Lower leg skin (tissue), 4 donors: ENCODE results near the gene FAM180A. TPM values are rescaled to one million over a fixed set of nuclear protein-coding genes. Genes with fewer than 3 reads are reported as not detected.

Experiments
- DNase-seq, 2 donors: peaks; one replicate each; pipeline ENCODE4 v3.0.0-alpha.2; 2019; ENCODE audit warnings: low spot score in 2 of 2
- H3K4me3 ChIP-seq: fragments of 200-600 bp; sonication (generic); 2 replicates; pipeline ENCODE4 v1.5.1; 2017; ENCODE audit warnings: mild to moderate bottlenecking, low read depth; ENCODE audit not compliant: poor library complexity, severe bottlenecking
- CTCF ChIP-seq, 3 donors: fragments of 450-650 bp; IDR thresholded peaks; one replicate each; pipeline ENCODE4 v1.5.1; 2016; ENCODE audit warnings: antibody characterized with exemption in 3 of 3, mild to moderate bottlenecking in 3 of 3, moderate library complexity in 2 of 3
- POLR2A ChIP-seq, 2 donors: fragments of 450-650 bp; IDR thresholded peaks; one replicate each; pipeline ENCODE4 v1.6.1; 2016 to 2017; ENCODE audit warnings: antibody characterized with exemption in 2 of 2, mild to moderate bottlenecking in 1 of 2, moderate library complexity in 1 of 2
- WGBS, 2 donors: methylation state at CpG; one replicate each; pipeline ENCODE4 v1.1.5; 2018; 5-methylcytosine and 5-hydroxymethylcytosine counted together
- intact Hi-C: fragments of 100-400 bp; cut with DNase I; formaldehyde crosslinking; loops from one replicate; pipeline ENCODE4 v1.15.0; 2023; ENCODE audit warnings: low total_unique reads
- total RNA-seq, 4 donors: library from RNA; depleted of rRNA; stranded (reverse); fragments of >200 nt; gene quantifications; one replicate each; pipeline ENCODE4 v1.1.0, GENCODE V29; 2016

FAM180A gene
- total RNA-seq, 4 donors from 2014 or later, result 0.34 to 10.3 (median 5.6) TPM

GRCh38 chr7:135775230-135775629 lies 26.6 kb upstream of the FAM180A start:
- no peak for DNase-seq
- TF ChIP-seq POLR2A (IDR thresholded peaks at IDR 0.05), result no peak
- no peak for TF ChIP-seq CTCF (IDR thresholded peaks at IDR 0.05)
- H3K4me3 ChIP-seq, result no peak overlapping the region
- intact Hi-C loops, result no loop called here
- WGBS, 2 donors, result 93 to 100% methylated on average over 2 of the region's 2 CpGs

- WGBS, 2 donors, result 41 to 52% methylated on average over 4 of the region's 4 CpGs
- intact Hi-C loops, result no loop called here
- no peak for DNase-seq
- no peak for TF ChIP-seq CTCF (IDR thresholded peaks at IDR 0.05)
- TF ChIP-seq POLR2A (IDR thresholded peaks at IDR 0.05), result no peak
- no peak overlapping the region for H3K4me3 ChIP-seq
These were observed 25.7 kb upstream of the FAM180A start for GRCh38 chr7:135774284-135774683.

DNA sequence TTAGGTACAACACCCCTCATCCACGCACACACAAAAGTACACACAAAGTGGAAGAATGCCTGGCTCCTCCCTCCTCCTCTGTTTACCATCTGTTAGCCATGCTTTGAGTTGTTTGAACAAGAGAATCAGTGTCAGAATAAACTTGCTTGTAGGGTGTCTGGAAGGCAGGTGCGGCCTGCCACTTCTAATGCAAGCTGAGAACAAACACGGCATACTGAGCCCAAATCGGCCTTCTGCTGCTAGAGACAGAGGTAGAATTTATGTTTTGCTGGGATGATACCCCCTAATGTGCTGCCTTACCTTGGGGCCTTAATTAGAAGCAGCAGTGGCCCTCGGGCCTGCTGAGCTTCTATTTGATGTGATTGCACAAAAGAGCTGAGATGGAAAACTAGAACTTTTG lies 24.9 kb upstream of the FAM180A start:
- 76 to 78% methylated on average over 5 of the region's 5 CpGs for WGBS, 2 donors

DNA sequence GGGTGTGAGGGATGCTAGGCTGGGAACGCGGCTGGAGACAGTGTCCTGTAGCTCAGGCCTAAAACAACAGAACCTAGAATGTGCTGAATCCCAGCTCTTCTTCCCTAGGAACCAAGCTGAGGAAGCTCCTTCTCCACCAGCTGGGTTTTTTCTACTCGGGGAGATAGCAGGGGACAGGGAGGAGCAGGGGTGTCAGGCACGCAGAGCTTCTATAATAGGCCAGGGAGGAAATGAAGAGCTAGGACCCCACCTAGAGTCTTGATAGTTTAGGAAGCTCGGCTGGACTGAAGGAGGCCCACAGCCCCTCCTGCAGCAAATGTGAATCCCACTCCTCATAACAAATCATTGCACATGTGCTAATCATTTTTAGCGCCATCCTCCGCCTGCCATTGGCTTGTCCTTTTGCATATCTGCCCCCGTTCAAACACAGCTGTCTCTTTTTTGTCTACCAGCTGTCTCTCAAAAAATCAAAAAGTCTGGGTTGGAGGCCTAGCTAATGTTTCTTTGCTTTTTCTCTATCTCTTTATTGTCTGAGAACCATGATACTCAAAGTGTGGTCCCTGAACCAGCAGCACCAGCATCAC lies 24.1 kb upstream of the FAM180A start:
- no peak for DNase-seq
- WGBS, 2 donors, result 75 to 87% methylated on average over 8 of the region's 8 CpGs
- intact Hi-C loops, result no loop called here
- no peak overlapping the region for H3K4me3 ChIP-seq
- TF ChIP-seq POLR2A (IDR thresholded peaks at IDR 0.05), result no peak
- TF ChIP-seq CTCF (IDR thresholded peaks at IDR 0.05), result no peak

More for the DNA sequence above, 24.9 kb upstream of the FAM180A start:
- DNase-seq, result no peak
- intact Hi-C loops, result no loop called here
- H3K4me3 ChIP-seq, result no peak overlapping the region
- TF ChIP-seq CTCF (IDR thresholded peaks at IDR 0.05) (no peak), POLR2A (IDR thresholded peaks at IDR 0.05) (no peak)

DNA sequence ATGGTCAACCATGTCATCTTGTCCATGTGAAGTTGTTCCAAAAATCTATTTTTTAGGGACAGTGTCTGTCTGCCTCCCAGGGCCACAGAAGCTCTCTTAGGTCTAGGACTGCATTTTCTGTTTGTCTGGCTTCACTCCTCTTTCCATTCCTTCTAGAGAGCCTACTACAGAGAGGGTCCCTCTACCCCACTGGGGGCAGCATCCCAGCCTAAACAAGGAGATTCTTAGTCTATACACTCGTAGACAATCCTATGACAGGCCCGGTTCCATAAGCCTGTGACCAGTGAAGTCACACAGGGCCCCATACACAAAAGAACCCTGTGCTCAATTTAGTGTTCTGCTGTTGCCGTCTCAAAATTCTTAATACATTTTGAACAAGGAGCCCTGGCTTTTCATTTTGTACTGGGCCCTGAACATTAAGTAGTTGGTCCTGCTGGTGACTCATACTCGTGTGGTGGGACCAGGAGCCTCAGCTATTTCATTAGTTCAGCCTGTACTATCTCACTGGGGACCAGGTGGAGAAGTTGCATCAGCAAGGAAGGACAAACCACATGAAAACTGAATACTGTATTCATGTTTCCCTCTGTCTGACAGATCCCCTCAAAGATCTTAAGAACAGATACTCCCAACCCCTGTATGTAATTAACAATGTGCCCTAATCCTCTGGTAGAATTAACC lies 23.5 kb upstream of the FAM180A start:
- no peak for TF ChIP-seq CTCF (IDR thresholded peaks at IDR 0.05)
- TF ChIP-seq POLR2A (IDR thresholded peaks at IDR 0.05), result no peak
- intact Hi-C loops, result no loop called here
- no peak overlapping the region for H3K4me3 ChIP-seq
- no peak for DNase-seq
- WGBS, 2 donors, result 86 to 88% methylated on average over 4 of the region's 4 CpGs
